ENCODE measurements around the gene OSCP1.

DNA sequence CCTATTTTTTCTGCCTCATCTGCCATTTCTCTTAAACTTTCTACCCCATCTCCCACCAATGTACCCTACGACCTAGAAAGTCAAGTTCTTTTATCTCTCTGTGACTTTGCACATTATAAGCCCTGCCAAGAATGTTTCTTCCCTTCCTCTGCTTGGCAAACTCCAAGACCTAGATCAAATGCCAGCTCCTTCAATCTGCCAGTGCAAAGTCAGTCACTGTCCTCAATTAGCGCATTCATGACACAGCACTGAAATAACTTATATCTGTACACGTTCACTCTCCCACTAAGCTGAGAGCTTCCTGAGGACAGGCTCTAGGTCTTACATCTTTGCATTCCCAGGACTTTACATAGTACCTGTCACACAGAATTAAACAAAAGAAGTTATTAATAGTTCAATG lies 31.1 kb downstream of the OSCP1 start:
- TF ChIP-seq SMC3 (IDR thresholded peaks at IDR 0.05; ENCODE audit: low read depth, low read length) (no peak), POLR2AphosphoS5 (IDR thresholded peaks at IDR 0.05; ENCODE audit: low read depth, low read length) (no peak), RAD21 (IDR thresholded peaks at IDR 0.05; ENCODE audit: low read length) (no peak), SIN3A (IDR thresholded peaks at IDR 0.05; ENCODE audit: borderline replicate concordance, low read depth, low read length) (no peak), EZH2phosphoT487 (IDR thresholded peaks at IDR 0.05; ENCODE audit: borderline replicate concordance, low read depth) (no peak), YY1 (IDR thresholded peaks at IDR 0.05; ENCODE audit: low read depth) (no peak), JUND (IDR thresholded peaks at IDR 0.05) (no peak), MEF2A (IDR thresholded peaks at IDR 0.05; ENCODE audit: borderline replicate concordance, low read depth) (no peak), TAF1 (IDR thresholded peaks at IDR 0.05; ENCODE audit: borderline replicate concordance, low read depth, low read length) (no peak), CHD2 (IDR thresholded peaks at IDR 0.05; ENCODE audit: low read length, partially characterized antibody) (no peak)
- TF ChIP-seq, protein P1, sequence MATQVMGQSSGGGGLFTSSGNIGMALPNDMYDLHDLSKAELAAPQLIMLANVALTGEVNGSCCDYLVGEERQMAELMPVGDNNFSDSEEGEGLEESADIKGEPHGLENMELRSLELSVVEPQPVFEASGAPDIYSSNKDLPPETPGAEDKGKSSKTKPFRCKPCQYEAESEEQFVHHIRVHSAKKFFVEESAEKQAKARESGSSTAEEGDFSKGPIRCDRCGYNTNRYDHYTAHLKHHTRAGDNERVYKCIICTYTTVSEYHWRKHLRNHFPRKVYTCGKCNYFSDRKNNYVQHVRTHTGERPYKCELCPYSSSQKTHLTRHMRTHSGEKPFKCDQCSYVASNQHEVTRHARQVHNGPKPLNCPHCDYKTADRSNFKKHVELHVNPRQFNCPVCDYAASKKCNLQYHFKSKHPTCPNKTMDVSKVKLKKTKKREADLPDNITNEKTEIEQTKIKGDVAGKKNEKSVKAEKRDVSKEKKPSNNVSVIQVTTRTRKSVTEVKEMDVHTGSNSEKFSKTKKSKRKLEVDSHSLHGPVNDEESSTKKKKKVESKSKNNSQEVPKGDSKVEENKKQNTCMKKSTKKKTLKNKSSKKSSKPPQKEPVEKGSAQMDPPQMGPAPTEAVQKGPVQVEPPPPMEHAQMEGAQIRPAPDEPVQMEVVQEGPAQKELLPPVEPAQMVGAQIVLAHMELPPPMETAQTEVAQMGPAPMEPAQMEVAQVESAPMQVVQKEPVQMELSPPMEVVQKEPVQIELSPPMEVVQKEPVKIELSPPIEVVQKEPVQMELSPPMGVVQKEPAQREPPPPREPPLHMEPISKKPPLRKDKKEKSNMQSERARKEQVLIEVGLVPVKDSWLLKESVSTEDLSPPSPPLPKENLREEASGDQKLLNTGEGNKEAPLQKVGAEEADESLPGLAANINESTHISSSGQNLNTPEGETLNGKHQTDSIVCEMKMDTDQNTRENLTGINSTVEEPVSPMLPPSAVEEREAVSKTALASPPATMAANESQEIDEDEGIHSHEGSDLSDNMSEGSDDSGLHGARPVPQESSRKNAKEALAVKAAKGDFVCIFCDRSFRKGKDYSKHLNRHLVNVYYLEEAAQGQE (IDR thresholded peaks at IDR 0.05; ENCODE audit: low read depth, low read length): no peak
- TF ChIP-seq, protein P2, sequence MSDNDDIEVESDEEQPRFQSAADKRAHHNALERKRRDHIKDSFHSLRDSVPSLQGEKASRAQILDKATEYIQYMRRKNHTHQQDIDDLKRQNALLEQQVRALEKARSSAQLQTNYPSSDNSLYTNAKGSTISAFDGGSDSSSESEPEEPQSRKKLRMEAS (IDR thresholded peaks at IDR 0.05; ENCODE audit: low read depth): no peak
- TF ChIP-seq, protein P3, sequence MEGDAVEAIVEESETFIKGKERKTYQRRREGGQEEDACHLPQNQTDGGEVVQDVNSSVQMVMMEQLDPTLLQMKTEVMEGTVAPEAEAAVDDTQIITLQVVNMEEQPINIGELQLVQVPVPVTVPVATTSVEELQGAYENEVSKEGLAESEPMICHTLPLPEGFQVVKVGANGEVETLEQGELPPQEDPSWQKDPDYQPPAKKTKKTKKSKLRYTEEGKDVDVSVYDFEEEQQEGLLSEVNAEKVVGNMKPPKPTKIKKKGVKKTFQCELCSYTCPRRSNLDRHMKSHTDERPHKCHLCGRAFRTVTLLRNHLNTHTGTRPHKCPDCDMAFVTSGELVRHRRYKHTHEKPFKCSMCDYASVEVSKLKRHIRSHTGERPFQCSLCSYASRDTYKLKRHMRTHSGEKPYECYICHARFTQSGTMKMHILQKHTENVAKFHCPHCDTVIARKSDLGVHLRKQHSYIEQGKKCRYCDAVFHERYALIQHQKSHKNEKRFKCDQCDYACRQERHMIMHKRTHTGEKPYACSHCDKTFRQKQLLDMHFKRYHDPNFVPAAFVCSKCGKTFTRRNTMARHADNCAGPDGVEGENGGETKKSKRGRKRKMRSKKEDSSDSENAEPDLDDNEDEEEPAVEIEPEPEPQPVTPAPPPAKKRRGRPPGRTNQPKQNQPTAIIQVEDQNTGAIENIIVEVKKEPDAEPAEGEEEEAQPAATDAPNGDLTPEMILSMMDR (IDR thresholded peaks at IDR 0.05): no peak

All from SK-N-SH (cell line).